Measurements from ENCODE around the gene GSTA4. TPM values are rescaled to one million over a fixed set of nuclear protein-coding genes. Genes with fewer than 3 reads are reported as not detected.

Gene GSTA4
- total and polyA plus RNA-seq, 2 of the 13 experiments (the other 11 are each of a cell fraction or from before 2014, with no cell fraction given) = 34.1 to 53.6 TPM

- TF ChIP-seq ZHX1 (CRISPR knock-in tag; IDR thresholded peaks at IDR 0.05; ENCODE audit: low read depth) (0 out of 2 replicates have a peak, but pooled peaks have one; percentile 36), SPEN (CRISPR knock-in tag; IDR thresholded peaks at IDR 0.05; ENCODE audit: low read depth) (peak; percentile 51), ZZZ3 (CRISPR knock-in tag; IDR thresholded peaks at IDR 0.05; ENCODE audit: borderline replicate concordance) (no peak), ZNF83 (CRISPR knock-in tag; IDR thresholded peaks at IDR 0.05; ENCODE audit: borderline replicate concordance) (peak; percentile 69; the same call in 1 of the 2 replicates), MAX (IDR thresholded peaks at IDR 0.05) (peak; percentile 39; the same call in 1 of the 2 replicates), REPIN1 (CRISPR knock-in tag; IDR thresholded peaks at IDR 0.05; ENCODE audit: borderline replicate concordance, low read depth) (no peak), CREM (IDR thresholded peaks at IDR 0.05) (no peak), CREM (CRISPR knock-in tag; IDR thresholded peaks at IDR 0.05) (no peak), SRY (CRISPR knock-in tag; IDR thresholded peaks at IDR 0.05) (peak; percentile 86; the same call in 1 of the 2 replicates), ZMAT3 (CRISPR knock-in tag; conservative IDR thresholded peaks at IDR 0.05) (0 out of 2 replicates have a peak, but pooled peaks have one; percentile 10), ZNF446 (CRISPR knock-in tag; IDR thresholded peaks at IDR 0.05) (0 out of 2 replicates have a peak, but pooled peaks have one; percentile 79), ZNF292 (CRISPR knock-in tag; IDR thresholded peaks at IDR 0.05; ENCODE audit: borderline replicate concordance, low read depth) (0 out of 2 replicates have a peak, but pooled peaks have one; percentile 11), HDAC2 (CRISPR knock-in tag; IDR thresholded peaks at IDR 0.05) (peak; percentile 37; the same call in 1 of the 2 replicates), CBX2 (IDR thresholded peaks at IDR 0.05; ENCODE audit: low read depth, low read length) (no peak), CBX2 (CRISPR knock-in tag; IDR thresholded peaks at IDR 0.05; ENCODE audit: low read depth) (no peak), KDM2A (CRISPR knock-in tag; IDR thresholded peaks at IDR 0.05; ENCODE audit: borderline replicate concordance, low read depth) (no peak), REXO4 (CRISPR knock-in tag; IDR thresholded peaks at IDR 0.05; ENCODE audit: borderline replicate concordance) (no peak), CC2D1A (CRISPR knock-in tag; IDR thresholded peaks at IDR 0.05) (peak; percentile 80; the same call in 1 of the 2 replicates), AHR (CRISPR knock-in tag; IDR thresholded peaks at IDR 0.05) (peak; percentile 73; the same call in 1 of the 2 replicates), ZNF296 (CRISPR knock-in tag; conservative IDR thresholded peaks at IDR 0.05) (peak; percentile 88), HIVEP1 (CRISPR knock-in tag; IDR thresholded peaks at IDR 0.05) (peak; percentile 48; the same call in 1 of the 2 replicates), RORA (CRISPR knock-in tag; IDR thresholded peaks at IDR 0.05) (no peak), AGO2 (optimal IDR thresholded peaks at IDR 0.05; ENCODE audit: low read depth, low read length) (peak; percentile 79), NFE2L2 (IDR thresholded peaks at IDR 0.05; ENCODE audit: low read length) (no peak)
- TF ChIP-seq, protein P1, sequence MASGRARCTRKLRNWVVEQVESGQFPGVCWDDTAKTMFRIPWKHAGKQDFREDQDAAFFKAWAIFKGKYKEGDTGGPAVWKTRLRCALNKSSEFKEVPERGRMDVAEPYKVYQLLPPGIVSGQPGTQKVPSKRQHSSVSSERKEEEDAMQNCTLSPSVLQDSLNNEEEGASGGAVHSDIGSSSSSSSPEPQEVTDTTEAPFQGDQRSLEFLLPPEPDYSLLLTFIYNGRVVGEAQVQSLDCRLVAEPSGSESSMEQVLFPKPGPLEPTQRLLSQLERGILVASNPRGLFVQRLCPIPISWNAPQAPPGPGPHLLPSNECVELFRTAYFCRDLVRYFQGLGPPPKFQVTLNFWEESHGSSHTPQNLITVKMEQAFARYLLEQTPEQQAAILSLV (CRISPR knock-in tag; IDR thresholded peaks at IDR 0.05; ENCODE audit: borderline replicate concordance) = no peak
- TF ChIP-seq, protein P2, sequence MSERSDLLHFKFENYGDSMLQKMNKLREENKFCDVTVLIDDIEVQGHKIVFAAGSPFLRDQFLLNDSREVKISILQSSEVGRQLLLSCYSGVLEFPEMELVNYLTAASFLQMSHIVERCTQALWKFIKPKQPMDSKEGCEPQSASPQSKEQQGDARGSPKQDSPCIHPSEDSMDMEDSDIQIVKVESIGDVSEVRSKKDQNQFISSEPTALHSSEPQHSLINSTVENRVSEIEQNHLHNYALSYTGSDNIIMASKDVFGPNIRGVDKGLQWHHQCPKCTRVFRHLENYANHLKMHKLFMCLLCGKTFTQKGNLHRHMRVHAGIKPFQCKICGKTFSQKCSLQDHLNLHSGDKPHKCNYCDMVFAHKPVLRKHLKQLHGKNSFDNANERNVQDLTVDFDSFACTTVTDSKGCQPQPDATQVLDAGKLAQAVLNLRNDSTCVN (CRISPR knock-in tag; IDR thresholded peaks at IDR 0.05; ENCODE audit: borderline replicate concordance) = 0 out of 2 replicates have a peak, but pooled peaks have one; percentile 63
- TF ChIP-seq, protein P3, sequence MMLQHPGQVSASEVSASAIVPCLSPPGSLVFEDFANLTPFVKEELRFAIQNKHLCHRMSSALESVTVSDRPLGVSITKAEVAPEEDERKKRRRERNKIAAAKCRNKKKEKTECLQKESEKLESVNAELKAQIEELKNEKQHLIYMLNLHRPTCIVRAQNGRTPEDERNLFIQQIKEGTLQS (CRISPR knock-in tag; IDR thresholded peaks at IDR 0.05) = peak; percentile 37; the same call in 1 of the 2 replicates
Observed at GRCh38 chr6:52994839-52995088, 320 bp downstream of the GSTA4 start (continued).
